Adrenal gland (tissue), 12 donors: ENCODE results near the gene DNASE2. TPM values are rescaled to one million over a fixed set of nuclear protein-coding genes. Genes with fewer than 3 reads are reported as not detected.

ENCODE experiments used
- DNase-seq, 7 donors: peaks; one replicate each; pipeline ENCODE4 v3.0.0-alpha.2; 2019 to 2020
- H3K27ac ChIP-seq, 5 donors: fragments of 200-600 bp; sonication (generic) in 4 of 5; 1 replicate in 3 of 5; 2 replicates in 2 of 5; pipeline versions ENCODE4 v1.5.1 to v1.8.0; 2016 to 2020; ENCODE audit warnings: mild to moderate bottlenecking in 1 of 5
- H3K27me3 ChIP-seq: fragments of 200-600 bp; 2 replicates; pipeline ENCODE4 v1.8.0; 2021
- H3K36me3 ChIP-seq, 2 donors: fragments of 200-600 bp; replicated peaks in 1 of 2; 1 replicate in 1 of 2; 2 replicates in 1 of 2; pipeline versions ENCODE4 v1.5.1 to v1.8.0; 2018 to 2022
- H3K4me1 ChIP-seq, 2 donors: fragments of 200-600 bp; replicated peaks in 1 of 2; 1 replicate in 1 of 2; 2 replicates in 1 of 2; pipeline versions ENCODE4 v1.5.1 to v1.8.0; 2018 to 2021
- H3K4me3 ChIP-seq, 4 donors: fragments of 200-600 bp; sonication (generic) in 3 of 4; one replicate each; pipeline ENCODE4 v1.5.1; 2016 to 2018
- H3K9me3 ChIP-seq, 3 donors: fragments of 200-600 bp; sonication (generic) in 1 of 3; replicated peaks in 1 of 3; 1 replicate in 2 of 3; 2 replicates in 1 of 3; pipeline versions ENCODE4 v1.5.1 to v1.8.0; 2016 to 2021
- CTCF ChIP-seq, 6 experiments: fragments of 450-650 bp in 4 of 6; fragments of 200-600 bp in 2 of 6; sonication (generic) in 1 of 6; IDR thresholded peaks; 1 replicate in 5 of 6; 2 replicates in 1 of 6; pipeline versions ENCODE4 v1.5.1 to v1.8.0; 2016 to 2021; ENCODE audit warnings: antibody characterized with exemption in 6 of 6, mild to moderate bottlenecking in 2 of 6, moderate library complexity in 1 of 6
- POLR2A ChIP-seq, 2 donors: fragments of 450-650 bp; IDR thresholded peaks; one replicate each; pipeline ENCODE4 v1.6.1; 2017; ENCODE audit warnings: antibody characterized with exemption in 2 of 2, mild to moderate bottlenecking in 2 of 2, moderate library complexity in 1 of 2
- WGBS, 4 donors: extraction: QIAGEN DNeasy Blood & Tissue Kit in 2 of 4; methylation state at CpG; one replicate each; pipeline versions ENCODE4 v1.1.5 to v1.1.7; 2013 to 2017; 5-methylcytosine and 5-hydroxymethylcytosine counted together
- intact Hi-C, 2 donors: fragments of 100-400 bp; cut with DNase I; formaldehyde crosslinking; loops; one replicate each; pipeline versions ENCODE4 v1.14.1 to v1.15.0; 2022 to 2023
- polyA plus RNA-seq, 3 donors: library from polyadenylated mRNA; stranded (reverse); fragments of 200-250 nt in 2 of 3; fragments of 350-450 nt in 1 of 3; fragmentation: Illumina TruSeq in 1 of 3; extraction: RNeasy Lipid Tissue Mini Kit (QIAGEN cat#74804) in 1 of 3; gene quantifications; one replicate each; pipeline ENCODE4 v1.2.3, GENCODE V29; 2013 to 2014
- total RNA-seq, 9 donors: library from RNA; depleted of rRNA in 4 of 9; stranded (reverse); fragments of >200 nt in 4 of 9; fragments of 120-200 nt in 1 of 9; fragmentation: NEBNext Ultra II Directional in 1 of 9; extraction: Animal tissue kit (Norgen Biotek cat#: 25700) in 1 of 9; gene quantifications; one replicate each; pipeline versions ENCODE4 v1.1.0 to v1.2.4, GENCODE V29; 2013 to 2023
- donor health status: healthy with polysubstance abuse.
- donor health status: Bipolar disorder and iron deficiency.
- donor health status: DM: yes; HTN: yes; CAD: no.
- donor health status: DM: no; HTN: no; CAD: no.
- donor health status: DM: no; HTN: no; CAD: no.
- donor health status: DM: yes; HTN: yes; CAD: no.

Gene DNASE2
- total and polyA plus RNA-seq, 12 donors, result 3.3 to 83.4 (median 51.3) TPM

DNA sequence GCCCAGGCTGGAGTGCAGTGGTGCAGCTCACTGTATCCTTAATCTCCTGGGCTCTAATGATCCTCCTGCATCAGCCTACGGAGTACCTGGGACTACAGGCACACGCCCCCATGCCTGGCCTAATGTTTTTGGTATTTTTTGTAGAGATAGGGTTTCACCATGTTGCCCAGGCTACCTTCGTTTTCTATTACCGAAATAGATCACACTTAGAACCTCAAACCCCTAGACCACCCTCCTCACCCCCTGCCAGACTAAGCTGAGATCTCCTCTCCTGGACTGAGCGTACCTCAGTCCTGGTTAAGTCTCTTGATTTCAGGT is 5.4 kb upstream of the DNASE2 start:
- Histone ChIP-seq H3K36me3 (no peaks in the 10 kb centered on the region), H3K4me1 (peaks cover 3 to 17% of the 10 kb centered on the region in 2 donors), H3K4me3 (no peak overlapping the region), H3K9me3 (no peaks in the 10 kb centered on the region), H3K27me3 (peaks cover 20% of the 10 kb centered on the region), H3K27ac (no peak overlapping the region)
- intact Hi-C loops, result no loop called here
- no peak for DNase-seq
- WGBS, 4 donors, result 65 to 79% (median 72%) methylated on average over 5 of the region's 5 CpGs
- no peak for TF ChIP-seq POLR2A (IDR thresholded peaks at IDR 0.05)
- TF ChIP-seq CTCF (IDR thresholded peaks at IDR 0.05), result no peak

DNA sequence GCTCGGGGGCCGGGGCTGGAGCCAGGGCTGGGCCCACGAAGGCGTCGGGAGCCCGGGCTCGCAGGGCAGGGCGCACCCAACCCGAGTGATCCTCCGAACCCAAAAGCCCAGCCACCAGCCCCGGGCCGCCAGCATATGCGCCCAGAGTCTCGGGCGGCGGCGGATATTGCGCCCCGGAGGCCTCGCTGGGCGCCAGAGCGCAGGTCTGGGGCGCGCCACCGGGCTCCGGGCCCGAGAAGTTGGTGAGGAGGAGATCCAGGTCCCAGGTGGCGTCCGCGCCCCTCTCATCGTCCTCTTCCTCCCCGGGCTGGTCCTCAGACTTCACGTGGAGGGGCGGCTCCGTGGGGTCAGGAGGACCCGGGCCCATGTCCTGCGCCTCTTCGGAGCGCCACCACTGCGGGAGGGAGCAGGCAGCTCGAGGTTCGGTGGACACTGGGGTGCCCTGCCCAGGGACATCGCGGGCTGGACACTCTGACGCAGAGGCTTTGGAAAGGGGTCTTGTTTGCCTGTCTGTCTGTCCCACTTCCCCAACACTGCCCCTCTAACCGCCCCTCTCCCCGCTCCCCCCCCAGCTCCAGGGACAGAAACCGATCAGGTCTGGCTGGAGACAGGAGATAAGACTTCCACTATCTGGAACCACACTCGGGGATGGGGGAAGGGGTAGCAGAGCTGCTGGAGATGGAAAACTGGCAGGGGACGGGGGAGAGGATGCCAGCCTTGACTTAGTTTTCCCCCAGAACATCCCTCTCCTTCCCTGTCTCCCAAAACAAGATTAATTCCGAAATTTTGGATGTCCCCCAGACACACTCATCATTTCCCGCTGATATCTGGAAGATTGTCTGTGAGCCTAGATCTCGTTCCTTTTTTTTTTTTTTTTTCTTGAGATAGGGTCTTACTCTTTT is 4.8 kb upstream of the DNASE2 start:
- Histone ChIP-seq H3K27ac (no peak overlapping the region), H3K27me3 (peaks cover 20% of the 10 kb centered on the region), H3K36me3 (no peaks in the 10 kb centered on the region), H3K4me3 (peak overlapping the region in 1 of 4 donors; percentile 44), H3K4me1 (peaks cover 0 to 13% of the 10 kb centered on the region in 2 donors), H3K9me3 (no peaks in the 10 kb centered on the region)
- intact Hi-C loops, result no loop called here
- DNase-seq, result peak in 1 of 7 donors; percentile 26
- no peak for TF ChIP-seq POLR2A (IDR thresholded peaks at IDR 0.05)
- TF ChIP-seq CTCF (IDR thresholded peaks at IDR 0.05), result no peak
- 4 to 36% (median 7%) methylated on average over 8 to 53 of the region's 53 CpGs for WGBS, 4 donors

GRCh38 chr19:12884926-12885748 is 3.9 kb upstream of the DNASE2 start:
- Histone ChIP-seq H3K36me3 (no peaks in the 10 kb centered on the region), H3K27ac (no peak overlapping the region), H3K4me3 (peak overlapping the region in 1 of 4 donors; percentile 44), H3K9me3 (no peaks in the 10 kb centered on the region), H3K27me3 (peaks cover 20% of the 10 kb centered on the region), H3K4me1 (peaks cover 0 to 13% of the 10 kb centered on the region in 2 donors)
- peak in 6 of 7 donors; percentile 43 to 70 (median 59) for DNase-seq
- intact Hi-C loops, result no loop called here
- no peak for TF ChIP-seq POLR2A (IDR thresholded peaks at IDR 0.05)
- TF ChIP-seq CTCF (IDR thresholded peaks at IDR 0.05), result peak; percentile 22 to 52 (median 40)
- 4 to 16% (median 8%) methylated on average over 27 to 73 of the region's 73 CpGs for WGBS, 4 donors

DNA sequence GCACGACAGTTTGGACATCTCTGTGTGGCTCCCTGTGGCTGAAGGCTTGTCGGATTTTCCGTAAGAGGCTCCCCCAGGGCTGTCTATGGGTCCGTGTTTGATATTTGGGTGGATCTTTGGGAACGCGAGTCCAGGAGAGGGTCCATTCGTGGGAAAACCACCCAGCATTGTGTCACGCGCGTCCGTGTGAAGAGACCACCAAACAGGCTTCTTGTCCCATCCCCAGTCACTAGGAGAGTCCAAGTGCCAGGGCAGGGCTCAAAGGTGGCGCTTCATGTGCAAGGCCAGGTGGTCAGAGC is 3.3 kb upstream of the DNASE2 start:
- Histone ChIP-seq H3K27ac (no peak overlapping the region), H3K9me3 (no peaks in the 10 kb centered on the region), H3K36me3 (no peaks in the 10 kb centered on the region), H3K4me3 (no peak overlapping the region), H3K27me3 (peaks cover 20% of the 10 kb centered on the region), H3K4me1 (peaks cover 0 to 13% of the 10 kb centered on the region in 2 donors)
- WGBS, 4 donors, result 70 to 76% (median 72%) methylated on average over 3 to 12 of the region's 12 CpGs
- TF ChIP-seq POLR2A (IDR thresholded peaks at IDR 0.05) (no peak), CTCF (IDR thresholded peaks at IDR 0.05) (no peak)
- intact Hi-C loops, result no loop called here
- DNase-seq, result no peak
